NT2/D1 (cell line): ENCODE data around the gene IQUB.

Experiments used
- DNase-seq: peaks from one replicate; pipeline ENCODE4 v3.0.0-alpha.2; 2011; ENCODE audit warnings: low read depth, low spot score
- H3K27me3 ChIP-seq: 2 replicates; pipeline ENCODE4 v1.6.0; 2011; ENCODE audit warnings: mild to moderate bottlenecking; ENCODE audit not compliant: insufficient read length, insufficient read depth
- H3K36me3 ChIP-seq: 2 replicates; pipeline ENCODE4 v1.6.1; 2011; ENCODE audit warnings: mild to moderate bottlenecking, low read length, mixed read lengths; ENCODE audit not compliant: insufficient read depth, insufficient read length
- H3K4me1 ChIP-seq: 2 replicates; pipeline ENCODE4 v1.5.1; 2011; ENCODE audit not compliant: insufficient read depth, insufficient read length
- H3K4me3 ChIP-seq: 2 replicates; pipeline ENCODE4 v1.5.1; 2011; ENCODE audit warnings: low read depth; ENCODE audit not compliant: insufficient read length
- H3K9ac ChIP-seq: 2 replicates; pipeline ENCODE4 v1.6.0; 2011; ENCODE audit warnings: low read depth; ENCODE audit not compliant: insufficient read length
- H3K9me3 ChIP-seq: 2 replicates; pipeline ENCODE4 v1.5.1; 2011; ENCODE audit warnings: mild to moderate bottlenecking, low read length; ENCODE audit not compliant: insufficient read depth
- SUZ12 ChIP-seq: IDR thresholded peaks from 2 replicates; pipeline ENCODE4 v1.6.1; 2011; ENCODE audit not compliant: insufficient read length, insufficient read depth; ENCODE audit errors: extremely low read depth
- YY1 ChIP-seq: IDR thresholded peaks from 2 replicates; pipeline ENCODE4 v1.6.1; 2011; ENCODE audit not compliant: insufficient read length, insufficient read depth
- ZNF274 ChIP-seq: IDR thresholded peaks from 2 replicates; pipeline ENCODE4 v1.6.1; 2011; ENCODE audit warnings: mild to moderate bottlenecking, low read depth, low read length

The IQUB gene

DNA sequence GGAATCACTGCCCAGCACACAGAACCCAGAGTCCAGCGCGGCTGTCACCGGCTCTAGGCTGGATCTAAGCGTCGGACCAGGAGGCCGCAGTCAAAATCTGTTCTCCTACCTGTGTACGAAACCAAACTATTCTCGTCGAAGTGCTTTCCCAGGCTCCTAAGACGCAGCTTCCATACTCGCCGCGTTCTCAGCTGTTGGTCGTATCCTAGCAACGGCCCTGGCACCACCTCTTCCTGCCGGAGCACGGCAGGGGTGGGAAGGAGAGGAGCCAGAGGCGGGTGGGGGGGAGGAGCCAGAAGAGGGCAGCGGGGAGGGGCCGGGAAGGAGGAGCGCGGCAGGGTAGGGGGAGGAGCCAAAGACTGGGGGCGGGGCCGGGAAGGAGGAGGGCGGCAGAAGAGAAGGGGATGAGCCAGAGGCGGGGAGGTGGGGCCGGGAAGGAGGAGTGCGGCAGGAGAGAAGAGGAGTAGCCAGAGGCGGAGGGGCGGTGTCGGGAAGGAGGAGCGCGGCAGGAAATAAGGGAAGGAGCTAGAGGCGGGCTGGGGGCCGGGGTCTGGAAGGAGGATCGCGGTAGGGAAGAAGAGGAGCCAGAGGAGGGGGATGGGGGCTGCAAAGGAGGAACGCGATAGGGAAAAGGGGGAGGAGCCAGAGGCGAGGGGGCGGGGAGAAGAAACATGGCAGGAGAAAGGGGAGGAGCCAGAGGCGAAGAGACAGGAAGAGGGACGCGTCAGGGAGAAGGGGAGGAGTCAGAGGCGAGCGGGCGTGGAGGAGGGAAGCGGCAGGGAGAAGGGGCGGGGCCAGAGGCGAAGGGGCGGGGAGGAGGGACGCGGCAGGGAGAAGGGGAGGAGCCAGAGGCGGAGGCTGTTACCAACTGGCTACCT is at the start of gene IQUB:
Gene IQUB, minus strand, starts transcription at position 213 of the 878 bp plus-strand sequence. CDS start 22,255 bp downstream, outside the sequence.
- Histone ChIP-seq H3K4me3 (peak within 1 kb of the TSS; percentile 64), H3K4me1 (no peaks in the 10 kb centered on the region), H3K27me3 (peaks cover 24% of the 10 kb centered on the region), H3K36me3 (no peaks in the 10 kb centered on the region), H3K9ac (peak within 1 kb of the TSS; percentile 50), H3K9me3 (no peaks in the 10 kb centered on the region)
- peak; percentile 92 for DNase-seq
- TF ChIP-seq ZNF274, result no peak
- no peak for TF ChIP-seq SUZ12
- TF ChIP-seq YY1, result no peak

DNA sequence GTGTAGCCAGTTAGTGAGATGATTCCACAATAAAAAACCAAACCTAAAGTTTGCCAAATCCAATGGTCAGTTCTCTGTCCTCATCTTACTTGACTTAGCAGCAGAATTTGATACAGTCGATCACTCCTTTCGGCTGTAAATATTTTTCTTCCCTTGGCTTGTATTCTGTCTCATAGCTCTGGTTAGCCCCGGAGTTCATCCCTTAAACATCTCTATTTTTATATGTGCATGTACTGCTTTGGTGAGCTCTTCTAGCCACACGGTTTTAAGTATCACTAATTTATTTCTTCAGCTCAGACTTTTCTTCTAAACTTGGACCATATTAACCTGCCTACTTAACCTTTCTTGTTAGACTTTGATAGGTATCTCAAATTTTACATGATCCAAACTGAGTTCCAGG is 49.4 kb upstream of the IQUB start:
- Histone ChIP-seq H3K4me3 (no peak overlapping the region), H3K36me3 (no peaks in the 10 kb centered on the region), H3K4me1 (no peaks in the 10 kb centered on the region), H3K27me3 (no peaks in the 10 kb centered on the region), H3K9ac (no peak overlapping the region), H3K9me3 (no peaks in the 10 kb centered on the region)
- no peak for DNase-seq
- TF ChIP-seq YY1, result no peak
- no peak for TF ChIP-seq ZNF274
- no peak for TF ChIP-seq SUZ12

DNA sequence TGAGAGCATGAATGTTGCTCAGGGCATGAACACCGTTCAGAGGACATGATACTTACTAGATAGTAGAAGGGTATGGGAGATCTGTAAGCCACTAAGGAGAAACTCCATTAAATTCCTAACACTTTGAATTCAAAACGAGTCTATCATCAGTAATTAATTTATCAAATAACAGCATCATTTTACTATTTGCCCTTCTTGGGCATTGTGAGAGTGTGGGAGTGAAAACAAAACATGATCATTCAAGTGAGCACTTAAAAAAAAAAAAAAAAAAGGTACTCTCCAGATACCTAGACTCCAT is 46.7 kb upstream of the IQUB start:
- Histone ChIP-seq H3K27me3 (no peaks in the 10 kb centered on the region), H3K9me3 (no peaks in the 10 kb centered on the region), H3K36me3 (no peaks in the 10 kb centered on the region), H3K9ac (no peak overlapping the region), H3K4me3 (no peak overlapping the region), H3K4me1 (no peaks in the 10 kb centered on the region)
- TF ChIP-seq YY1, result no peak
- TF ChIP-seq SUZ12, result no peak
- no peak for TF ChIP-seq ZNF274
- DNase-seq, result no peak

DNA sequence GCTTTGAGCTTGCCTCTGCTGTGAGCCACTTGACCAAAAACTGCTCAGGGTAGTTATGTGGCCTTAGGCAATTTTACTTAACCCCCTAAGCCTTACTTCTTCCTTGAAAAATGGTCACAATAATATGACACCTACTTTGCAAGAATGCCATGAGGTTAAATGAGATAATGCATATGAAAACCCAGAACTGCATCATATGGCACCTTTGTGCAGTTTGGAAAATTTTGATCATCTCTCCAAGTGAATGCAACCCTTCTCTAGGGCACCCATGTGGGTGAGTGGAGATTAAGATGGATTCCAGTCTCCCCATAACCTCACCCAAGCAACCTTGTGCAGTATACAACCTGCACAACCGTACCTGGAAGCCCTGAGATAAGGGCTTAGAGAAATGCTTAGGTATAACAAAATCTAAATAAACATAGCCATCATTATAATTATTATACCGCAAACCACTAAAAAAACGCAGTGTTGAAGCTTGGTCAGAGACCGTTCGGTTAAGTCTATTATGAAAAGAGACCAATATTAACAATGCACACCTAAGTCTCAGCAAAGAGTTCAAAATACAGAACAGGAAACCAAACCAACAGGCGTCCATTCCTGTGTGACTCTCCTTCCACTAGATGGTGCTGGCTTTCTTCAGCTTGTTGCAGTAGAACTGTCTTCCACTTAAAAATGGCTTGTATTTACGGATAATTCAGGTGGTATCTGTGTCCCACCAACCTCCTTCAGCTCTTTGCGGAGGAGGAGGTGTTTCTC is 46.2 kb upstream of the IQUB start:
- no peak overlapping the region for H3K9ac ChIP-seq
- peak; percentile 20 for DNase-seq
- H3K36me3 ChIP-seq, result no peaks in the 10 kb centered on the region

DNA sequence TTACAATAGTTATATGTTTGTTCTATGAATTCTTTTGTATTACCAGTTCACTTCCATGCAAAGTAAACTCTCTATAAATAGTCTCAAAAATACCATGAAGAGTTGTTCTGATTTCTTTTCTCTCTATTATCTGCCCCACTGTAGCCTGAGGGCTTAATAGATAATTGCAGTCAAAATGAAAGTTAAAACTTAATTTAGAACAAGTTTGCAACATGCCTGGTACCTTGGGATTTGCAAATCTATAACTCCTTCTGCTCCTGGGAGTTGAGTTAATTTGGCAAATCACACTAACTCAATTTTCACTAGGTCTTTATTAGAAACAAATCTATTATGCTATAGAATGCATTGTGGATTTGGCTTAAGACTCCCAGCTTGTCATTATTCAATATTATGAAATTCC is 45.0 kb upstream of the IQUB start:
- Histone ChIP-seq H3K36me3 (no peaks in the 10 kb centered on the region), H3K9ac (no peak overlapping the region), H3K9me3 (no peaks in the 10 kb centered on the region), H3K27me3 (no peaks in the 10 kb centered on the region), H3K4me1 (no peaks in the 10 kb centered on the region), H3K4me3 (no peak overlapping the region)
- no peak for DNase-seq
- TF ChIP-seq SUZ12, result no peak
- TF ChIP-seq ZNF274, result no peak
- no peak for TF ChIP-seq YY1

More for the DNA sequence above, 46.2 kb upstream of the IQUB start:
- H3K4me1 ChIP-seq, result no peaks in the 10 kb centered on the region
- no peaks in the 10 kb centered on the region for H3K27me3 ChIP-seq
- no peaks in the 10 kb centered on the region for H3K9me3 ChIP-seq
- TF ChIP-seq SUZ12 (no peak), ZNF274 (no peak), YY1 (no peak)
- no peak overlapping the region for H3K4me3 ChIP-seq

DNA sequence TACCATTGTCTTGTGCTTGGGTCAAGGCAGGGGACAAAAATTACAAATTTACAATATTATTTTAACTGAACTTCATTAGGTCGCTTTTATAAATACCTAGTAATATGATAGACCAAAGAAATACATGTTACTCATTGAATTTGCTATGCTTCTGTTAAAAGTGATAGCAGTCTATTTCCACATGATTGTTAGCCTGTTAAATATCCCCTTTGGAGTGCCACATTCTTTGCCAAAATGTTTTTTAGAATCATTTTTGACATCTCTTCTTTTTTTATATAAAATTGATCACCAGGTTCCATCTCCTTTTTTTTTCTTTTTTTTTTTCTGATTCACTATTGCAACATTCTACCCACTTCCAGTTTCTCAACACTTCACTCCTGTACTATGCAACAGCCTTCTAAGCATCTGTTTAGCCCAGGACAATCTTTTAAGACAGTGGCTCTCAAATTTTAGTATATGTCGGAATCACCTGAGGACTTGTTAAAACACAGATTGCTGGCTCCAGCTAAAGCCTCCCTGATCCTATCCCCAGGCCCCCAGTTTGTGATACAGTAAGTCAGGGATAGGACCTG is 39.6 kb upstream of the IQUB start:
- no peak for DNase-seq
- Histone ChIP-seq H3K9me3 (no peaks in the 10 kb centered on the region), H3K4me1 (no peaks in the 10 kb centered on the region), H3K36me3 (no peaks in the 10 kb centered on the region), H3K9ac (no peak overlapping the region), H3K27me3 (no peaks in the 10 kb centered on the region), H3K4me3 (no peak overlapping the region)
- TF ChIP-seq YY1 (no peak), ZNF274 (no peak), SUZ12 (no peak)

DNA sequence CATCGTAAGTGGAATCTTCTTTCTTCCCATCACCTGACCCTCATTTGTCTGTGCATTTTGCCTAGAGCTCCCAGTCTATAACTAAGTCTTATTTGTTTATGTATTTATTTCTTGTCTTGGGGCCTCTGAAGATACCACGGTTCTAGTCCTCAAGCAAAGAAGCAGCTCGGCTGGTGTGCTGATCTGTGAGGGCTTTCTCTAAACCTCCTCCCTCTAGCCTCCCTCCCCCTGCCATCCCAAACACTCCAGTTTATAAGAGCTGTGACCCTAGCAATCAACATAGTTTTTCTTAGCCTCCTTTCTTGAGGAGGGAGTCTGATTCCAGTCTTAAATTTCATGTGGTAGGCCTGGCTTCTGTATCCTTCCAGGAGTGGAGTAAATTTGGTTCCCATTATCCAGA is 38.9 kb upstream of the IQUB start:
- H3K4me1 ChIP-seq, result no peaks in the 10 kb centered on the region
- H3K27me3 ChIP-seq, result no peaks in the 10 kb centered on the region
- DNase-seq, result no peak
- no peaks in the 10 kb centered on the region for H3K9me3 ChIP-seq
- no peaks in the 10 kb centered on the region for H3K36me3 ChIP-seq
- no peak overlapping the region for H3K9ac ChIP-seq
- TF ChIP-seq ZNF274, result no peak
- no peak for TF ChIP-seq YY1
- no peak for TF ChIP-seq SUZ12
- H3K4me3 ChIP-seq, result no peak overlapping the region
